ENCODE measurements around the gene PPP3CA.

GRCh38 chr4:101356928-101357327 is 9.6 kb upstream of the PPP3CA start:
- TF ChIP-seq CTCF (IDR thresholded peaks at IDR 0.05 in 2 of 3, conservative IDR thresholded peaks at IDR 0.05 in 1 of 3; ENCODE audit: borderline replicate concordance in 1 of 3, insufficient read depth in 1 of 3, low read depth in 2 of 3, low read length in 2 of 3) (no peak), POLR2A (IDR thresholded peaks at IDR 0.05; ENCODE audit: borderline replicate concordance, extremely low read depth, insufficient read depth, insufficient read length) (no peak), ZNF274 (IDR thresholded peaks at IDR 0.05; ENCODE audit: low read depth, low read length) (no peak), POLR2AphosphoS5 (IDR thresholded peaks at IDR 0.05; ENCODE audit: low read depth, low read length) (0 out of 2 replicates have a peak, but pooled peaks have one; percentile 26), EZH2 (IDR thresholded peaks at IDR 0.05) (no peak), EZH2phosphoT487 (IDR thresholded peaks at IDR 0.05; ENCODE audit: borderline replicate concordance) (no peak), CEBPB (IDR thresholded peaks at IDR 0.05; ENCODE audit: low read depth) (no peak), SIN3A (IDR thresholded peaks at IDR 0.05; ENCODE audit: low read depth) (no peak), ELF1 (IDR thresholded peaks at IDR 0.05; ENCODE audit: borderline replicate concordance, low read depth) (no peak), JUND (IDR thresholded peaks at IDR 0.05) (no peak)

All from HCT116 (cell line).